A549 (cell line): ENCODE data around the gene CTBP2. TPM values are rescaled to one million over a fixed set of nuclear protein-coding genes. Genes with fewer than 3 reads are reported as not detected.

Source experiments
- ATAC-seq, 2 experiments: fragments of 200-7000 bp in 1 of 2; fragments of >200 bp in 1 of 2; cut with Nextera tagmentation in 1 of 2; cut with Tn5 transposase in 1 of 2; 3 replicates each; pipeline versions ENCODE4 v1.8.0 to v1.9.1; 2018 to 2020; ENCODE audit warnings: mild to moderate bottlenecking in 1 of 2, moderate library complexity in 1 of 2
- CTCF ChIA-PET: fragments of 300-600 bp; sonication (Branson Sonifier 250); formaldehyde crosslinking; extraction: SDS; loops from one replicate; lab custom pipeline; 2021; ENCODE audit warnings: antibody characterized with exemption, inconsistent platforms; lab: Yijun Ruan, JAX
- POLR2A ChIA-PET: fragments of 350-600 bp; formaldehyde crosslinking; extraction: SDS; loops from one replicate; lab custom pipeline; 2021; ENCODE audit warnings: antibody characterized with exemption, inconsistent platforms; lab: Yijun Ruan, JAX
- DNase-seq, 2 experiments: peaks; one replicate each; pipeline versions ENCODE4 v3.0.0 to v3.0.0-alpha.2; 2011 to 2016; ENCODE audit warnings: low read depth in 1 of 2, low spot score in 1 of 2
- FAIRE-seq: peaks from 2 replicates; lab custom pipeline; 2011; peaks lifted over from hg19 to GRCh38; lab: Jason Lieb, UNC
- H3K27ac ChIP-seq, 2 experiments: fragments of >200 bp; sonication (Bioruptor Twin); formaldehyde crosslinking; 3 replicates each; pipeline ENCODE4 v1.5.1; 2016 to 2017
- H3K4me1 ChIP-seq: fragments of >200 bp; sonication (Bioruptor Twin); formaldehyde crosslinking; 3 replicates; pipeline ENCODE4 v1.6.1; 2016
- H3K4me2 ChIP-seq: fragments of >200 bp; sonication (Bioruptor Twin); formaldehyde crosslinking; 3 replicates; pipeline ENCODE4 v1.6.1; 2016
- H3K4me3 ChIP-seq: fragments of >200 bp; sonication (Bioruptor Twin); formaldehyde crosslinking; 3 replicates; pipeline ENCODE4 v1.5.1; 2016
- H3K9me3 ChIP-seq: fragments of >200 bp; sonication (Bioruptor Twin); formaldehyde crosslinking; 3 replicates; pipeline ENCODE4 v1.6.1; 2016
- BHLHE40 ChIP-seq: IDR thresholded peaks from 2 replicates; pipeline ENCODE4 v1.6.1; 2012; ENCODE audit warnings: low read depth, low read length, inconsistent platforms
- CBX2 ChIP-seq: fragments of 200-600 bp; sonication (generic); IDR thresholded peaks from 2 replicates; pipeline ENCODE4 v1.6.1; 2016; ENCODE audit warnings: low read depth, mild to moderate bottlenecking, borderline replicate concordance
- CBX8 ChIP-seq: fragments of 200-600 bp; sonication (generic); IDR thresholded peaks from 2 replicates; pipeline ENCODE4 v1.6.1; 2016
- CEBPB ChIP-seq, 2 experiments: fragments of >200 bp in 1 of 2; sonication (Bioruptor Twin) in 1 of 2; formaldehyde crosslinking in 1 of 2; IDR thresholded peaks; 2 replicates each; pipeline ENCODE4 v1.6.1; 2012 to 2016
- CHD4 ChIP-seq: fragments of 200-600 bp; sonication (generic); IDR thresholded peaks from 2 replicates; pipeline ENCODE4 v1.6.1; 2016; ENCODE audit warnings: antibody characterized with exemption, mild to moderate bottlenecking, borderline replicate concordance
- EHMT2 ChIP-seq: fragments of 200-600 bp; sonication (generic); IDR thresholded peaks from 2 replicates; pipeline ENCODE4 v1.6.1; 2016; ENCODE audit warnings: antibody characterized with exemption, low read depth, mild to moderate bottlenecking, moderate library complexity
- FOSB ChIP-seq: fragments of 250-450 bp; sonication (Bioruptor Pico); IDR thresholded peaks from 2 replicates; pipeline ENCODE4 v1.5.0; 2020; ENCODE audit warnings: mild to moderate bottlenecking, moderate library complexity
- FOSL2 ChIP-seq, 2 experiments: fragments of 450-650 bp in 1 of 2; fragments of >200 bp in 1 of 2; sonication (Bioruptor Twin) in 1 of 2; formaldehyde crosslinking; IDR thresholded peaks; 2 replicates each; pipeline versions ENCODE4 v1.5.0 to v1.6.1; 2016 to 2020; ENCODE audit warnings: mild to moderate bottlenecking in 1 of 2, moderate library complexity in 1 of 2
- FOXS1 ChIP-seq: fragments of 250-450 bp; sonication (Bioruptor Pico); IDR thresholded peaks from 2 replicates; pipeline ENCODE4 v1.5.0; 2020; ENCODE audit warnings: mild to moderate bottlenecking, moderate library complexity
- HOXA7 ChIP-seq: fragments of 250-450 bp; sonication (Bioruptor Pico); IDR thresholded peaks from 2 replicates; pipeline ENCODE4 v1.5.0; 2020; ENCODE audit warnings: mild to moderate bottlenecking, moderate library complexity
- HOXB13 ChIP-seq: fragments of 250-450 bp; sonication (Bioruptor Pico); IDR thresholded peaks from 2 replicates; pipeline ENCODE4 v1.5.0; 2020; ENCODE audit warnings: low read depth, mild to moderate bottlenecking, moderate library complexity
- HOXB5 ChIP-seq: fragments of 250-450 bp; sonication (Bioruptor Pico); IDR thresholded peaks from 2 replicates; pipeline ENCODE4 v1.5.0; 2020; ENCODE audit warnings: mild to moderate bottlenecking, moderate library complexity
- JUN ChIP-seq, 2 experiments: fragments of >200 bp; sonication (Bioruptor Twin); formaldehyde crosslinking; IDR thresholded peaks; 2 replicates in 1 of 2; 3 replicates in 1 of 2; pipeline ENCODE4 v1.6.1; 2016 to 2017
- JUNB ChIP-seq: fragments of >200 bp; sonication (Bioruptor Twin); formaldehyde crosslinking; IDR thresholded peaks from 2 replicates; pipeline ENCODE4 v1.6.1; 2016
- KDM1A ChIP-seq: fragments of 200-600 bp; sonication (generic); IDR thresholded peaks from 2 replicates; pipeline ENCODE4 v1.6.1; 2016; ENCODE audit warnings: low read depth, mild to moderate bottlenecking
- KDM5A ChIP-seq: fragments of 200-600 bp; sonication (generic); IDR thresholded peaks from 2 replicates; pipeline ENCODE4 v1.6.1; 2016; ENCODE audit warnings: antibody characterized with exemption, mild to moderate bottlenecking
- MYC ChIP-seq: IDR thresholded peaks from 2 replicates; pipeline ENCODE4 v1.6.1; 2012; ENCODE audit warnings: mild to moderate bottlenecking, inconsistent platforms, low read length, improper control_type of control experiment, borderline replicate concordance
- NFE2L2 ChIP-seq: fragments of 150-350 bp; conservative IDR thresholded peaks from 2 replicates; pipeline ENCODE4 v1.6.1; 2014; ENCODE audit warnings: low read length
- POLR2A ChIP-seq: IDR thresholded peaks from 2 replicates; pipeline ENCODE4 v1.6.1; 2012; ENCODE audit warnings: mild to moderate bottlenecking, low read length
- POLR2AphosphoS2 ChIP-seq: conservative IDR thresholded peaks from 2 replicates; pipeline ENCODE4 v1.6.1; 2012; ENCODE audit warnings: low read length, improper control_type of control experiment, inconsistent platforms
- RFX5 ChIP-seq: fragments of 450-650 bp; IDR thresholded peaks from 2 replicates; pipeline ENCODE4 v1.7.1; 2014; ENCODE audit warnings: antibody characterized with exemption, mild to moderate bottlenecking, moderate library complexity
- RNF2 ChIP-seq: fragments of 200-600 bp; sonication (generic); IDR thresholded peaks from 2 replicates; pipeline ENCODE4 v1.6.1; 2016; ENCODE audit warnings: low read depth, mild to moderate bottlenecking, antibody characterized with exemption, moderate library complexity, borderline replicate concordance
- SMC3 ChIP-seq: fragments of >200 bp; sonication (Bioruptor Twin); formaldehyde crosslinking; IDR thresholded peaks from 3 replicates; pipeline ENCODE4 v1.6.1; 2018; ENCODE audit warnings: inconsistent platforms
- SREBF2 ChIP-seq: fragments of 450-650 bp; IDR thresholded peaks from 2 replicates; pipeline ENCODE4 v1.6.1; 2014; ENCODE audit warnings: mild to moderate bottlenecking, moderate library complexity
- ZC3H11A ChIP-seq: fragments of 450-650 bp; IDR thresholded peaks from 2 replicates; pipeline ENCODE4 v1.6.1; 2014; ENCODE audit warnings: antibody characterized with exemption, mild to moderate bottlenecking
- ZFP36 ChIP-seq: fragments of 450-650 bp; IDR thresholded peaks from 2 replicates; pipeline ENCODE4 v1.6.1; 2014; ENCODE audit warnings: borderline replicate concordance; ENCODE audit not compliant: partially characterized antibody
- ZNF302 ChIP-seq: fragments of 250-450 bp; sonication (Bioruptor Pico); IDR thresholded peaks from 2 replicates; pipeline ENCODE4 v1.9.0; 2021; ENCODE audit warnings: inconsistent platforms, mild to moderate bottlenecking, moderate library complexity
- whole genome bisulfite sequencing: methylation state at CpG from one replicate; pipeline ENCODE4 v1.1.6; 2017; ENCODE audit errors: missing lambda C conversion rate; 5-methylcytosine and 5-hydroxymethylcytosine counted together
- polyA plus RNA-seq, 4 experiments: library from polyadenylated mRNA; depleted of rRNA in 3 of 4; stranded (reverse); fragments of >200 nt; fragmentation: RNase III in 1 of 4; extraction: RNeasy Plus Mini Kit Qiagen cat#74134 plus additional on column Dnase treatment in 1 of 4; gene quantifications; 2 replicates in 3 of 4; 3 replicates in 1 of 4; pipeline ENCODE4 v1.2.3, GENCODE V29; 2011 to 2017
- TF ChIP-seq, protein P1 (sequence below): fragments of >200 bp; sonication (Bioruptor Twin); formaldehyde crosslinking; IDR thresholded peaks from 2 replicates; pipeline ENCODE4 v1.6.1; 2016
- TF ChIP-seq, protein P2 (sequence below): fragments of 250-450 bp; sonication (Bioruptor Pico); IDR thresholded peaks from 2 replicates; pipeline ENCODE4 v1.5.0; 2020; ENCODE audit warnings: low read depth, mild to moderate bottlenecking, moderate library complexity
- TF ChIP-seq, protein P3 (sequence below): fragments of 250-450 bp; sonication (Bioruptor Pico); IDR thresholded peaks from 2 replicates; pipeline ENCODE4 v1.5.0; 2021; ENCODE audit warnings: mild to moderate bottlenecking, moderate library complexity, borderline replicate concordance

CTBP2 gene
- polyA plus RNA-seq, 2 of the 4 experiments (the other 2 are of a cell fraction): 74.9 to 78.9 TPM

DNA sequence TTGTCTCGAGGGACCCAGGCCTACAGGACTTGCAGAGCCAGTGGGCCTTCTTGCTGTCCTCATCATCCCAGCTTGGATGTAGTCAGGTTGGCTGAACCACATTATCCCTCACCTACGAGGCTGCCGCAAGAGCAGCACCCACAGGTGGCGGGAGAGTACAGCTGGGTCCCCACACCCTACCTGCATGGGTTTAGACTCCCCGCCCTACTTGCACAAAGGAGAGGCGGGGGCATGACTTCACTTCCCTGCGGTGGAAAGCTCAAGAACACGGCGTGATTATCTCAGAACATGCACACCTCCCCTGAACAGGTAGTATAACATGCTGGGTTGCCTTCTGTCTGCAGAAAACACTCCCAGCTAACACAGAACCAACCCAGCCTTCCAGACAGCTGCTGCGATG, 57.5 kb downstream of the CTBP2 start:
- DNase-seq (no peak), ATAC-seq (peak; percentile 12 to 23; a peak in 3 of 6 replicates), FAIRE-seq (no peak)
- POLR2A ChIA-PET: no interaction called here
- WGBS: 92% methylated on average over 10 of the region's 10 CpGs
- Histone ChIP-seq H3K4me1 (peaks cover 24% of the 10 kb centered on the region), H3K4me3 (no peak overlapping the region), H3K9me3 (peaks cover under 1% of the 10 kb centered on the region; the same call in 2 of the 3 replicates), H3K27ac (peak overlapping the region; percentile 47 to 75; a peak in 5 of 6 replicates), H3K4me2 (peak overlapping the region; percentile 60)
- TF ChIP-seq CHD4 (no peak), FOSB (CRISPR knock-in tag) (no peak), JUNB (no peak), ZFP36 (no peak), RNF2 (no peak), ZC3H11A (no peak), SREBF2 (no peak), NFE2L2 (no peak), SMC3 (no peak), FOSL2 (IDR thresholded peaks at IDR 0.05) (no peak), FOSL2 (CRISPR knock-in tag; IDR thresholded peaks at IDR 0.05) (no peak), POLR2AphosphoS2 (no peak), FOXS1 (no peak), MYC (no peak), HOXB5 (CRISPR knock-in tag) (no peak), KDM1A (no peak)
- TF ChIP-seq, protein P1, sequence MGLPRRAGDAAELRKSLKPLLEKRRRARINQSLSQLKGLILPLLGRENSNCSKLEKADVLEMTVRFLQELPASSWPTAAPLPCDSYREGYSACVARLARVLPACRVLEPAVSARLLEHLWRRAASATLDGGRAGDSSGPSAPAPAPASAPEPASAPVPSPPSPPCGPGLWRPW: no peak
- CTCF ChIA-PET: interaction anchor here (0.7 to 2.4 kb wide), 3 partner anchors 12 to 55 kb away, joined by 3 to 9 read pairs (median 4); no protein-coding TSS in a partner anchor

DNA sequence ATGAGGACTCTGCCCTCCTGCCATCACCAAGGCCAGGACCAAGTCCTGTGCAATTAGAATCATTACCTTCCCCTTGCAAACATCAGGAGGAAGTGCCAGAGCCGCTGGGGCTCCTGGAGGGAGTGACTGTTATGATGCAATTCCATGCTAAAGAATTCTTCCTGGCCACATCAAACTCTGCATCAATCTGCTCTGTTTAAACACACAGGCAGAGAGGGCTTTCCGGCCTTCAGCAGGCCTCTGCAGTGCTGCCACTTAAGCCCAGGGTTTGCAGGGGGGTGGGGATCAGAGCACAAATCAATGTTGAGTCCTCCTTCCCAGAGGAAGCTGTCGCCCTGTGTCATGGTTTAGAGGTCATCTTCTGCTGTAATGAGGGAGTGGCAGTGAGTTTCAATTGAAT, 58.1 kb downstream of the CTBP2 start:
- TF ChIP-seq, protein P2, sequence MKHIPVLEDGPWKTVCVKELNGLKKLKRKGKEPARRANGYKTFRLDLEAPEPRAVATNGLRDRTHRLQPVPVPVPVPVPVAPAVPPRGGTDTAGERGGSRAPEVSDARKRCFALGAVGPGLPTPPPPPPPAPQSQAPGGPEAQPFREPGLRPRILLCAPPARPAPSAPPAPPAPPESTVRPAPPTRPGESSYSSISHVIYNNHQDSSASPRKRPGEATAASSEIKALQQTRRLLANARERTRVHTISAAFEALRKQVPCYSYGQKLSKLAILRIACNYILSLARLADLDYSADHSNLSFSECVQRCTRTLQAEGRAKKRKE (CRISPR knock-in tag): no peak
- TF ChIP-seq CBX2: no peak
- TF ChIP-seq NFE2L2: no peak
- TF ChIP-seq CEBPB (IDR thresholded peaks at IDR 0.05): peak; percentile 31 to 63; a peak in 3 of 4 replicates
- no peak for TF ChIP-seq JUNB
- no peak for TF ChIP-seq HOXB13 (CRISPR knock-in tag)
- TF ChIP-seq, all 56 proteins: peak for 1
- WGBS: 32% methylated on average over 3 of the region's 3 CpGs

DNA sequence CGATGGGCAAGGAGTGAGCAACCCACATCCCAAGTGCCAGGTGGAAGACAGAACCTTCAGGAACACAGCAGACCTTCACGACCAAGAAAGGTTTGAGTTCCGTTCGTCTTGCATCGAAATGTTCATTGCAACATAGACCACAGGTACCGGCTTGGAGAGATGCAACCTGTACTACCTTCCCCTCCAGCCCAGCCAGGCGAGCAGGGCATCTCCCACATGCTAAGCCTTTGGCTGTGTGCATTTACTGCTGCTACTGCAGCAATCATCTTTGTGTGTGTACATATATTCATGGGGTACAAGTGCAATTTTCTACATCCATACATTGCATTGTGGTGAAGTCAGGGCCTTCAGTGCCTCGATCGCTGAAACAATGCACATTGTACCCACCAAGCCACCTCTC, 58.8 kb downstream of the CTBP2 start:
- peak overlapping the region; percentile 41 to 75; a peak in 4 of 6 replicates for H3K27ac ChIP-seq
- H3K4me1 ChIP-seq: peaks cover 24% of the 10 kb centered on the region
- H3K9me3 ChIP-seq: no peaks in the 10 kb centered on the region
- no peak for ATAC-seq
- no peak for TF ChIP-seq CBX8
- no peak for TF ChIP-seq ZC3H11A
- TF ChIP-seq NFE2L2: no peak; the same call in 1 of the 2 replicates
- TF ChIP-seq BHLHE40: no peak
- TF ChIP-seq ZNF302 (CRISPR knock-in tag): no peak
- no peak for TF ChIP-seq JUNB
- no peak for TF ChIP-seq HOXB5 (CRISPR knock-in tag)
- no peak for TF ChIP-seq RFX5
- no peak for TF ChIP-seq EHMT2
- no peak for TF ChIP-seq POLR2AphosphoS2
- TF ChIP-seq, protein P3, sequence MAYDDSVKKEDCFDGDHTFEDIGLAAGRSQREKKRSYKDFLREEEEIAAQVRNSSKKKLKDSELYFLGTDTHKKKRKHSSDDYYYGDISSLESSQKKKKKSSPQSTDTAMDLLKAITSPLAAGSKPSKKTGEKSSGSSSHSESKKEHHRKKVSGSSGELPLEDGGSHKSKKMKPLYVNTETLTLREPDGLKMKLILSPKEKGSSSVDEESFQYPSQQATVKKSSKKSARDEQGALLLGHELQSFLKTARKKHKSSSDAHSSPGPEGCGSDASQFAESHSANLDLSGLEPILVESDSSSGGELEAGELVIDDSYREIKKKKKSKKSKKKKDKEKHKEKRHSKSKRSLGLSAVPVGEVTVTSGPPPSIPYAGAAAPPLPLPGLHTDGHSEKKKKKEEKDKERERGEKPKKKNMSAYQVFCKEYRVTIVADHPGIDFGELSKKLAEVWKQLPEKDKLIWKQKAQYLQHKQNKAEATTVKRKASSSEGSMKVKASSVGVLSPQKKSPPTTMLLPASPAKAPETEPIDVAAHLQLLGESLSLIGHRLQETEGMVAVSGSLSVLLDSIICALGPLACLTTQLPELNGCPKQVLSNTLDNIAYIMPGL (CRISPR knock-in tag): no peak
- no peak for TF ChIP-seq CBX2
- TF ChIP-seq KDM5A: no peak
- TF ChIP-seq POLR2A: no peak
- no peak for TF ChIP-seq HOXA7 (CRISPR knock-in tag)
- TF ChIP-seq FOSB (CRISPR knock-in tag): no peak
- TF ChIP-seq SMC3: no peak
- no peak for TF ChIP-seq RNF2
- TF ChIP-seq, protein P2 (CRISPR knock-in tag): no peak
- TF ChIP-seq JUN (IDR thresholded peaks at IDR 0.05): no peak
- CTCF ChIA-PET: interaction anchor here (1.3 kb wide), 1 partner anchor 53 kb away, joined by 4 read pairs; no protein-coding TSS in a partner anchor
- DNase-seq: no peak
- no peak for FAIRE-seq
- POLR2A ChIA-PET: no interaction called here
- no peak overlapping the region for H3K4me3 ChIP-seq
- WGBS: 91% methylated on average over 9 of the region's 9 CpGs
- H3K4me2 ChIP-seq: peak overlapping the region; percentile 60; the same call in 1 of the 3 replicates

More for the DNA sequence above, 58.1 kb downstream of the CTBP2 start:
- Histone ChIP-seq H3K27ac (peak overlapping the region; percentile 47 to 75; a peak in 5 of 6 replicates), H3K4me3 (no peak overlapping the region), H3K4me2 (peak overlapping the region; percentile 60), H3K9me3 (no peaks in the 10 kb centered on the region), H3K4me1 (peaks cover 24% of the 10 kb centered on the region)
- POLR2A ChIA-PET: no interaction called here
- FAIRE-seq (no peak), DNase-seq (peak in 1 of 2 experiments; percentile 61), ATAC-seq (peak; percentile 58 to 71)
- CTCF ChIA-PET: interaction anchor here (1.3 kb wide), 1 partner anchor 54 kb away, joined by 4 read pairs; no protein-coding TSS in a partner anchor
